GM19468 (cell line): ENCODE measurements around the gene PRKAR1A.
"Not testable (repeated sequence)": the region's sequence is repeated elsewhere in the genome, so short reads cannot be mapped to it uniquely, and the experiment has no call there.

Experiments used
- ATAC-seq: cut with Tn5 transposase; IDR thresholded peaks from one replicate; pipeline ENCODE4 v1.9.1; 2021; ENCODE audit warnings: mild to moderate bottlenecking, moderate library complexity, moderate number of reproducible peaks; ENCODE audit not compliant: unreplicated experiment; ENCODE audit errors: extremely low read depth

Gene PRKAR1A

GRCh38 chr17:68573338-68573737 lies 61.1 kb downstream of the PRKAR1A start:
- no peak for ATAC-seq

DNA sequence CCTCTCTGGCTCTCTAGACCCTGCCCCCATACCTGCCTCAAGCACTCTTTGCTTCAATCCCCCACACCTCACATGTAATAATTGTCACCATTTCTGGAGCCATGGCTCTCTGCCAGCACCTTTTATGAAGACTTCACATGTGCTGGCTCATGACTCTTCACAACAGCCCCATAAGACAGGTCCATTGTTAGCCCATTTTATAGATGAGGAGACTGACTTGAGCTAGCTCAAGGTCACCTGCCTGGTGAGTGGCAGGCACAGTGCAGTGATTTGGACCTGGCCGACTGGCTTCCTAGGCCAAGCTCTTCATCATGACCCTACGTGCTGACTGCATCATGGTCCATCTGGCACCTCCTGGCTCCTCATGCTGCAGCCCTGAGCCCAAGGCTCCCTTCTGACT lies 63.9 kb downstream of the PRKAR1A start:
- ATAC-seq = no peak

GRCh38 chr17:68576811-68577496 lies 64.7 kb downstream of the PRKAR1A start:
- ATAC-seq = no peak

GRCh38 chr17:68577497-68577821 lies 65.2 kb downstream of the PRKAR1A start:
- no peak for ATAC-seq

DNA sequence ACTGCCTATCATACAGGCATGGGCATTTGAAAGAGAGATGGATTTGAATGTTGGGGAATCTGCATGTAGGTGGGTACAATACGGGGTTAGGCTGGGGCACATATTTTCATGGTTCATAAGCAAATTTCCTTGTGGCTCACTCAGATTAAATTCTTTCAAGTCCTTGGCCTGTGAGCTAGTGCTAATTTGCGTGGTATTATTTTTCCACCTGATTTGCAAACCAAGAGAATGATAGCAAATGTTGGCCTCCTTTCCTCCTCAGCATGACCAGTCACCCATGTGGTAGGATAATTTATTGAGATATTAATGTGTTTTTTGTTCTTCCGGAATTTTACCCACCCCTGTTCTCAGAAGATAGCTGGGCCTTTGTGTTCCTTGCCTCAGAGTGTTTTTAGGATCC lies 66.0 kb downstream of the PRKAR1A start:
- no peak for ATAC-seq

DNA sequence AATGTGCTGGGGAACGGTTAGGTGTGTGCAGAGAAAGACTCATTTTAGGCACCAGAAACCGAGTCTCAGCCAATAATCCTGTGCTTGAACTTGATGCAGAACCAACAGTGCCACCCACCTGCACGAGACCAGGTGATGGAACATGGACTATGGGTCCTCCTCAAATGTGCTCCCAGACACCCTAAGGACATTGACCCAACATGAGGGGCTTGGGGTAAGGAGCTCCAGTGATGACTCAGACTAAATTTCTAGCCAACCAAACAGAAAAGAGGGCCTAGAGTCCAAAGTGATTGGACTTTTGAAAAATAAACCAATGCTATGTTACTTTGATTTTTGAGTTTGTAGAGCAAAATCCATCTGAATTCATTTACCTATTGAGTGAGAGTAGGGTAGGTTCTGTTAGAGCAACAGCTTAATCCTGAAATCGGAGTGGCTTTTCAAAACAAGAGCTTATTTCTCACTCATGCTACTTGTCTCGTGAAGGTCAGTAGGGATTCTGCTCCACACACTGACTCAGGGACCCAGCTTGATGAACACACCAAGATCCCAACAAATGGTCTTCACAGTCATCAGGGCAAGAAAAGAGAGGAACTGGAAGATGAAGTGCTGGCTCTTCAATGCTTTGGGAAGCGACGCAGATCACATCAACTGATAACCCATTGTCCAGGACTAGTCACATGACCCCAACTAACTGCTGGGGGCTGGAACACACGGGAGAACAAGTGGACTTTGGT lies 67.1 kb downstream of the PRKAR1A start:
- no peak for ATAC-seq

DNA sequence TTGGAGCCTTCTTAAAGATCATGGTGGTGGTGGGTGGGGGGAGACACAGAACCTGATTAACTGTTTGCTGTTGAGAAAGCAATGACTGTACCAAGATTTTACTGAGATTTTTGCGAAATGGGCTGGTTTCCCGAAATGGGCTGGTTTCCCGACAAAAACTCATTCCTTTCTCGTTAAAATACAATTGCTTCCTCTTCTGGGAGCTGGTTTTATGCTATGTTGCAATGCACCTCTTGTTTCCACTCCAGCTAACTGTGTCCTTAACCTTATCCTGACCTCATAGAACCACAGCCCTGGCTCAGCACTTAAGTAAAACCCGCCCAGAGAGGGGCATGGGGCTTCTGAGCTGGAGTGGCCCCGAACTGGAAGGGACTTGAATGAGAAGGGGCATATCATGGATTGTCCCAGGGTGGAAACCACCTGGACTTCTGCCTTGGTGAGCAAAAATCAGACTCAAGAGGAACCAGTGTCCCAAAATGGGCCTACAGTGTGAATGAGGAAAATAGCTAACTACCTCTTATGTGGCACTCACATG lies 68.1 kb downstream of the PRKAR1A start:
- ATAC-seq = no peak

DNA sequence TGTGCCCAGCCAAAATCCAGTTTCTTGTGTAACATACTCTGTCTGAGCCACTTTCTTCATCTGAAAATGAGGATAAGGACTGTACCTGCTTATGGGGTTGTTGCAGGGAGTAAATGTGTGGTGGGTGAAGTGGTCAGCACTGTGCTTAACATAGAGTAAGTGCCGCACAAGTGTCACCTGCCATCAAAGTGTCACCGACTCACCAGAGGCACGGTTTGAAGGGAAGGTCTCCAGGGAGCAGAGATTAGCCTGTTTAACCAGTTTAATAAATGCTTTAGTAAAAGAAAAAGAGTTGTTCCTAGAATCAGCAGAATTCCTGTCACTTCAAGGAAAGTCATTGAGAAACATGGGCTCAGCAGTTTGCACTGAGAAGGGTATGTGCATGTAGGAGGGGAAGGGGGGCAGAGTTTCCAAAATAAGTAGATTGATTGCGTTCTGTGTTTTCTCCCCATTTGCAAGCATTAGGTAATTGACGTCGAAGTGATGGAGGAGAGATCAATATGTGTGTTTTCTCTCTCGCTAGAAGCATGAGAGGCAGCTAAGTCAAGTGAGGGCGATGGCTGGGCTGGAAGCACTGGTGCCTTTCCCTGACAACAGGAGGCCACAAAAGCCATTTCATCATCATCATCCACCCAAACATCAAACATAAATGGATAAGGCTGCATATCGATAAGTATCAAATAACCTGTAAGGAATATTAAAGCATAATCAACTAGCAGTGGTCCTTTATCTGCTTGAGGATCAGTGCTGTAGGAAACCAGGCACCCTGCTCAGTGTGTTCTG lies 69.8 kb downstream of the PRKAR1A start:
- ATAC-seq = no peak

DNA sequence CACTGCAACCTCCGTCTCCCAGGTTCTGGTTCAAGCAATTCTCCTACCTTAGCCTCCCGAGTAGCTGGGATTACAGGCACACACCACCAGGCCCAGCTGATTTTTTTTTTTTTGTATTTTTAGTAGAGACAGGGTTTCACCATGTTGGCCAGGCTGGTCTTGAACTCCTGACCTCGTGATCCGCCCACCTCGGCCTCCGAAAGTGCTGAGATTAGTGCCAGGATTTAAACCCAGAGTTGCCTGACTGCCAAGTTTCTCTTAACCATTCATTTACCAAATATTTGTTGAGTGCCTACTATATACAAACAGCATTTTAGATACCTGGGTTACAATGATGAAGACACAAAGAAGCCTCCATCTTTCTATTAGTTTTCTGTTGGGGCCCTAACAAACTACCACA lies 70.6 kb downstream of the PRKAR1A start:
- not testable (repeated sequence) for ATAC-seq

DNA sequence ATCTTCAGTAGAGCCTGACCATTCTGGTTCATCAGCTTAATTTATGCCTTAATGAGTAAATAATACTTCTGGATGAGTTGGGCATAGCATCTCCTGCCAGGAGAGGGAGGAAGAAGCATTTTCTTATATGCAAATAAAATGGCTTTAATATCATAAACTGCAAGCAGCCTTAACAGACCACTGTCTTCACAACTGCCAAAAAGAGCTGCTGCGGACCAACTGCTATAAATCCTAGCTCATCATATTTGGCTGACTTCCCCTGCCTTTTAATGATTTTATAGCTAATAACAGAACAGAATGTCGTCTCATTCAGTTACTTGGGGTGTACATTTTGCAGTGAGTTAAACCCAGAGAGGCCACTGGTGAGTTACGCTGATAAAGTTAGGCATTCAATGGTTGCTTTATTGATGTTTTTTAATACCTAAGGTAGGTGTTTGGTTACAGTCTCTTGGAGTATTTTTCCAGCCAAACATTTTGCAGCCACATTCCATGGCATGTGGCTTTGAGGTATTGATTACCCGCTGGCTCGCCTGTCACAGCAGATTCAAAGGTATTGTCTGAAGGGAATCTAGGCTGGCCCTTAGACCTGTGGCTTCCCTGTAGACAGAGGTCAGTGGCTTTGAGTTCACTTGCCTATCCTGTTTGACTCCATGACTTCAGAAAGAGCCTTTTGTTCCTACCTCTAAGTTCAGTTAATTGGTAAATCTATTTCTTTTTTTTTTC lies 72.5 kb downstream of the PRKAR1A start:
- no peak for ATAC-seq

DNA sequence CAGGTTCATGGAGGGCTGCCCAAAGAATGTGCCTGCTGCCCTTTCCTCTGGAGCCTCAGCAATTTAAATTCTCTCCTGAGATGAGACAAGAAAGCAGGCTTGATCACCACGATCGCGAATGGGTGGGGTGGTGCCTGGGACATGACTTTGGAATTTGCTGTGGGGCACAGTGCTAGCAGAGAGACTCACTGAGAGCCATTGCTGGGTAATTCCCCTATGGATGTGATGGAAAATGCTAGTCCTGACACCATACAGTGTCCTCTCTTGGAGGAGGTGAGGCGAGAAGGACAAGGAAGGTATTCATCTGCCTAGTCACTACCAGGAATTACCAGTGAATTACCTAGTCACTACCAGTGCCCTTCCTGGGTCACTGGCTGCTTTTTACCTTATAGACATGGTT lies 73.4 kb downstream of the PRKAR1A start:
- ATAC-seq = no peak

GRCh38 chr17:68587026-68587425 lies 74.8 kb downstream of the PRKAR1A start:
- no peak for ATAC-seq

DNA sequence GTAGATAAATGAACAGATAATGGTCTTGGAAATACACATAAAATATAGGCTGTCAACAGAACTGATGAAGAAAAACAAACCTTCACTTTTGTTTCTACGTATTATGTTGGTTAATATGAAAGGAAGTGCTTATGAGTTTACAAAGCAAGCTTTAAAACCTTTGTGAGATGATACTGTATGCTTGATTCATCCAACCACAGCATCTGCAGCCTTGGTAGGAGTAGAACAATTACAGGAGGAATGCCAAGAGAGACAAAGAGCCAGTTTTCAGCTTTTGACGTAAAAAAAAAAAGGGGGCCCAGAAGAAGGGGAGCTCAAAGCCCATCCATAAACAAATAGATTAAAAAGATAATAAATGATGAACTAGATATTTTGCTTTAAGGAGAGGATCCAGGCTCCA lies 75.6 kb downstream of the PRKAR1A start:
- no peak for ATAC-seq

DNA sequence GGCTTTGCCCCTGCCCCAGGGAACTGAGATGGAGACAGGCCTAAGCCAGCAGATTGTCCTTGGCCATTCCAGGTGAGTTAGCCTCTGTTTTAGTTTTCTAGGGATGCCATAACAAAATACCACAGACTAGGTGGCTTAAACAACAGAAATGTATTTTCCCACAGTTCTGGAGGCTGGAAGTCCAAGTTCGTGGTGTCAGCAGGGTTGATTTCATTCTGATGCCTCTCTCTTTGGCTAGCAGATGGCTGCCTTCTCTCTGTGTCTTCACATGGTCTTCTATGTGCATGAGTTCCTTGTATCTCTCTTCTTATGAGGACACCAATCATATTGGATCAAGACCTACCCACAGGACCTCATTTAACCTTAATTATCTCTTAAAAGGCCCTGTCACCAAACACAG lies 76.1 kb downstream of the PRKAR1A start:
- ATAC-seq = no peak

- no peak for ATAC-seq
Measured at GRCh38 chr17:68589086-68589485, 76.9 kb downstream of the PRKAR1A start.

DNA sequence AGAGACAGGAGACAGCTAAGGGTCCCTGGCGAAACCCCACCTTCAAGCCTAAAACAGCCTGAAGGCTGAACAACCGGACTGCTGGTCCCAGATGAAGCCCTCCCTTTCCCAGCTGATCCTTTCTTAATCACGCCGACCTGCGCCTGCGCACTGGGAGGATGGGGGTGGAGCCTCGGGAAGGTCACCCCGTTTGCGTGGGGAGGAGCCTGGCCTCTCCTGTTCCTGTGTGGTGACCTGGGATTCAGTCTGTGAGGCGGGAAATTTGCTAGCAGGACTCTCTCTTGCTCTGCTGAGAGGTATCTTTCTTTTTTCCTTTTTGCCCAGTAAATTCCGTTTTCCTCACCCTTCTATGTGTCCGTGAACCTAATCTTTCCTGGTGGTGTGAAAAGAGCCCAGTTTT lies 79.4 kb downstream of the PRKAR1A start:
- no peak for ATAC-seq

DNA sequence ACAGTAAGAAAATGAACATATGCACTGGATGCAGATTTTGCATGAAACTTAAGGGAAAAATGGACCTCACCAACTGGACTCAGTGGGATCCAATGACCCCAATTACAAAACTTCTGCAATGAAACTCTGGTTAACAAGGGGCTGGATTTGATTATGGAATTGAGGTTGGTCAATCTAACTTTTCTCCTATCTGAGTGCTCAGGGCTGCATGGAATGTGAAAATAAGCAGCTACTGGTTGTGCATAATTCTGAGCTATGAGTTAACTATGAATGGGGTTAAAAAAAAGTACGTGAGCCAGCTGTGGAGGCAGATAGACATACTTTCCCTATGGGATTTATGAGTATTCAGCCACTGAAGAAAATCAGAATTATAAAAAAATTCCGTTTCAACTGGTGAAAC lies 79.8 kb downstream of the PRKAR1A start:
- ATAC-seq = no peak

- no peak for ATAC-seq
Measured at GRCh38 chr17:68592682-68593641, 80.7 kb downstream of the PRKAR1A start.

DNA sequence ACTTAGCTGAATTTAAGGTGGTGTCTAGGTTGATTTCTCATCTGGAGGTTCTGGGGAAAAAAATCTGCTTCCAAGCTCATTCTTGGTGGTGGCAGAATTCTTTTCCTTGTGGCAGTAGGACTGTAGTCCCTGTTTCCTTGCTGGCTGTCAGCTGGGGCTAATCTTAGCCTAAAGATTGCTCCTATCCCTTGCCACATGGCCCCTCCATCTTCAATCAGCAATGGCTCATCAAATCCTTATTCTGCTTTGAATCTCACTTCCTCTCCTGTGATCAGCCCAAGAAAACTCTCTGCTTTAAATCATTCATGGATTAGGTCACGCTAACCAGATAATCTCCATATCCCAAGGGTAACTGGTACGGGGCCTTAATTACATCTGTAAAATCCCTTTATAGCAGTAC lies 82.3 kb downstream of the PRKAR1A start:
- no peak for ATAC-seq
